Tibial nerve (tissue), 4 donors: ENCODE results near the gene BAZ2B. TPM values are rescaled to one million over a fixed set of nuclear protein-coding genes. Genes with fewer than 3 reads are reported as not detected.

Source experiments
- DNase-seq, 2 donors: peaks; one replicate each; pipeline ENCODE4 v3.0.0-alpha.2; 2019; ENCODE audit warnings: low spot score in 2 of 2
- H3K27ac ChIP-seq, 4 donors: fragments of 200-600 bp; sonication (generic) in 3 of 4; one replicate each; pipeline ENCODE4 v1.5.1; 2017 to 2019; ENCODE audit warnings: mild to moderate bottlenecking in 1 of 4
- H3K27me3 ChIP-seq, 2 donors: fragments of 200-600 bp; sonication (generic) in 1 of 2; one replicate each; pipeline versions ENCODE4 v1.5.1 to v1.6.0; 2017 to 2019
- H3K36me3 ChIP-seq, 3 donors: fragments of 200-600 bp; sonication (generic); one replicate each; pipeline ENCODE4 v1.5.1; 2018 to 2019
- H3K4me1 ChIP-seq, 4 donors: fragments of 200-600 bp; sonication (generic) in 3 of 4; one replicate each; pipeline ENCODE4 v1.5.1; 2017 to 2019
- H3K4me3 ChIP-seq, 4 donors: fragments of 200-600 bp; sonication (generic) in 3 of 4; one replicate each; pipeline ENCODE4 v1.5.1; 2017 to 2019; ENCODE audit warnings: mild to moderate bottlenecking in 1 of 4, moderate library complexity in 1 of 4
- H3K9me3 ChIP-seq, 4 donors: fragments of 200-600 bp; sonication (generic) in 3 of 4; one replicate each; pipeline ENCODE4 v1.5.1; 2017 to 2019
- CTCF ChIP-seq, 5 experiments: fragments of 200-600 bp in 3 of 5; fragments of 450-650 bp in 2 of 5; sonication (generic) in 3 of 5; IDR thresholded peaks; one replicate each; pipeline ENCODE4 v1.5.1; 2016 to 2019; ENCODE audit warnings: antibody characterized with exemption in 5 of 5, mild to moderate bottlenecking in 3 of 5, moderate library complexity in 2 of 5
- EP300 ChIP-seq, 2 donors: sonication (generic); formaldehyde crosslinking; IDR thresholded peaks; one replicate each; pipeline ENCODE4 v1.6.1; 2017; ENCODE audit warnings: antibody characterized with exemption in 2 of 2, mild to moderate bottlenecking in 1 of 2
- POLR2A ChIP-seq, 2 donors: fragments of 450-650 bp; IDR thresholded peaks; one replicate each; pipeline ENCODE4 v1.6.1; 2017; ENCODE audit warnings: antibody characterized with exemption in 2 of 2, mild to moderate bottlenecking in 2 of 2, moderate library complexity in 2 of 2
- WGBS, 2 donors: methylation state at CpG; one replicate each; pipeline ENCODE4 v1.1.5; 2018; 5-methylcytosine and 5-hydroxymethylcytosine counted together
- total RNA-seq, 4 donors: library from RNA; depleted of rRNA; stranded (reverse); fragments of >200 nt; gene quantifications; one replicate each; pipeline ENCODE4 v1.1.0, GENCODE V29; 2016

Gene BAZ2B
- total RNA-seq, 4 donors from 2014 or later, result 98.4 to 135 (median 114) TPM

- TF ChIP-seq EP300 (IDR thresholded peaks at IDR 0.05) (no peak), CTCF (IDR thresholded peaks at IDR 0.05) (no peak), POLR2A (IDR thresholded peaks at IDR 0.05) (no peak)
These were observed 31.6 kb downstream of the BAZ2B start for GRCh38 chr2:159584796-159585195.

GRCh38 chr2:159573846-159574606 is 42.3 kb downstream of the BAZ2B start:
- Histone ChIP-seq H3K9me3 (no peaks in the 10 kb centered on the region), H3K4me3 (no peak overlapping the region), H3K27ac (no peak overlapping the region), H3K4me1 (peaks cover 0 to 10% (median 0%) of the 10 kb centered on the region in 4 donors), H3K36me3 (peaks cover 0 to 19% (median 0%) of the 10 kb centered on the region in 3 donors), H3K27me3 (no peaks in the 10 kb centered on the region)
- WGBS, 2 donors, result 74 to 77% methylated on average over 3 of the region's 3 CpGs
- TF ChIP-seq POLR2A (IDR thresholded peaks at IDR 0.05), result no peak
- DNase-seq, result no peak

More at GRCh38 chr2:159584796-159585195, 31.6 kb downstream of the BAZ2B start:
- Histone ChIP-seq H3K4me1 (no peaks in the 10 kb centered on the region), H3K27me3 (no peaks in the 10 kb centered on the region), H3K36me3 (peaks cover 0 to 6% (median 0%) of the 10 kb centered on the region in 3 donors), H3K9me3 (peaks cover 0 to 4% (median 0%) of the 10 kb centered on the region in 4 donors), H3K27ac (no peak overlapping the region), H3K4me3 (no peak overlapping the region)
- WGBS, 2 donors, result 86 to 89% methylated on average over 2 of the region's 2 CpGs
- DNase-seq, result no peak

GRCh38 chr2:159573294-159573693 is 43.1 kb downstream of the BAZ2B start:
- TF ChIP-seq CTCF (IDR thresholded peaks at IDR 0.05), result no peak
- no peak for TF ChIP-seq POLR2A (IDR thresholded peaks at IDR 0.05)
- no peak for TF ChIP-seq EP300 (IDR thresholded peaks at IDR 0.05)
- Histone ChIP-seq H3K27ac (no peak overlapping the region), H3K36me3 (peaks cover 0 to 19% (median 0%) of the 10 kb centered on the region in 3 donors), H3K4me1 (peaks cover 0 to 17% (median 0%) of the 10 kb centered on the region in 4 donors), H3K27me3 (no peaks in the 10 kb centered on the region), H3K4me3 (no peak overlapping the region), H3K9me3 (no peaks in the 10 kb centered on the region)
- no peak for DNase-seq
- 93 to 97% methylated on average over 4 of the region's 4 CpGs for WGBS, 2 donors

- Histone ChIP-seq H3K36me3 (peaks cover 0 to 19% (median 0%) of the 10 kb centered on the region in 3 donors), H3K27ac (no peak overlapping the region), H3K27me3 (no peaks in the 10 kb centered on the region), H3K4me3 (no peak overlapping the region), H3K4me1 (peaks cover 0 to 15% (median 0%) of the 10 kb centered on the region in 4 donors), H3K9me3 (no peaks in the 10 kb centered on the region)
- TF ChIP-seq POLR2A (IDR thresholded peaks at IDR 0.05), result no peak
- TF ChIP-seq CTCF (IDR thresholded peaks at IDR 0.05), result no peak
- no peak for TF ChIP-seq EP300 (IDR thresholded peaks at IDR 0.05)
- DNase-seq, result no peak
These were observed 43.9 kb downstream of the BAZ2B start for GRCh38 chr2:159572459-159572858.

GRCh38 chr2:159571540-159572260 is 44.6 kb downstream of the BAZ2B start:
- 83 to 85% methylated on average over 3 of the region's 3 CpGs for WGBS, 2 donors
- TF ChIP-seq EP300 (IDR thresholded peaks at IDR 0.05), result no peak
- TF ChIP-seq CTCF (IDR thresholded peaks at IDR 0.05), result no peak
- no peak for TF ChIP-seq POLR2A (IDR thresholded peaks at IDR 0.05)
- Histone ChIP-seq H3K27ac (no peak overlapping the region), H3K27me3 (no peaks in the 10 kb centered on the region), H3K9me3 (no peaks in the 10 kb centered on the region), H3K4me3 (no peak overlapping the region), H3K4me1 (peaks cover 0 to 14% (median 0%) of the 10 kb centered on the region in 4 donors), H3K36me3 (peaks cover 0 to 19% (median 0%) of the 10 kb centered on the region in 3 donors)
- DNase-seq, result no peak
